B cell (primary cell): ENCODE data around the gene KRT80. TPM values are rescaled to one million over a fixed set of nuclear protein-coding genes. Genes with fewer than 3 reads are reported as not detected.

ENCODE experiments used
- ATAC-seq: fragments of 200-7000 bp; cut with Tn5 transposase; one replicate; pipeline ENCODE4 v1.10.0; 2021; ENCODE audit warnings: low read depth, mild to moderate bottlenecking, moderate number of reproducible peaks, moderate library complexity
- CTCF ChIA-PET: fragments of 350-600 bp; sonication (Branson Sonifier 250); formaldehyde crosslinking; loops from one replicate; lab custom pipeline; 2021; ENCODE audit warnings: antibody characterized with exemption, inconsistent platforms; lab: Charles Lee
- POLR2A ChIA-PET: fragments of 350-600 bp; sonication (Branson Sonifier 250); formaldehyde crosslinking; loops from one replicate; lab custom pipeline; 2021; ENCODE audit warnings: antibody characterized with exemption; lab: Charles Lee
- DNase-seq: peaks from one replicate; pipeline ENCODE4 v3.0.0; 2013
- H2AFZ ChIP-seq: 2 replicates; pipeline ENCODE4 v1.6.1; 2012; ENCODE audit warnings: mild to moderate bottlenecking, low read depth, low read length; ENCODE audit not compliant: insufficient read depth, poor library complexity, severe bottlenecking
- H3K27ac ChIP-seq, 2 donors: 1 replicate in 1 of 2; 2 replicates in 1 of 2; pipeline ENCODE4 v1.5.1; 2012 to 2013; ENCODE audit warnings: low read length in 2 of 2, mild to moderate bottlenecking in 2 of 2, moderate library complexity in 1 of 2
- H3K27me3 ChIP-seq, 4 experiments: fragments of 200-600 bp in 1 of 4; sonication (generic) in 1 of 4; replicated peaks in 1 of 4; 1 replicate in 2 of 4; 2 replicates in 2 of 4; pipeline versions ENCODE4 v1.6.1 to v1.7.0; 2013 to 2016; ENCODE audit warnings: low read length in 3 of 4, mild to moderate bottlenecking in 2 of 4, mixed read lengths in 1 of 4, moderate library complexity in 1 of 4; ENCODE audit not compliant: insufficient read depth in 4 of 4, control insufficient read depth in 3 of 4; ENCODE audit errors: control extremely low read depth in 1 of 4
- H3K36me3 ChIP-seq, 2 experiments: replicated peaks in 1 of 2; 1 replicate in 1 of 2; 2 replicates in 1 of 2; pipeline versions ENCODE4 v1.6.1 to v1.7.1; 2013; ENCODE audit warnings: low read length in 1 of 2; ENCODE audit not compliant: insufficient read depth in 2 of 2, control insufficient read depth in 1 of 2; ENCODE audit errors: control extremely low read depth in 1 of 2, extremely low read depth in 1 of 2
- H3K4me1 ChIP-seq, 2 donors: fragments of 200-600 bp in 1 of 2; sonication (generic) in 1 of 2; 1 replicate in 1 of 2; 2 replicates in 1 of 2; pipeline versions ENCODE4 v1.5.1 to v1.6.1; 2013 to 2017; ENCODE audit warnings: low read length in 2 of 2; ENCODE audit not compliant: control insufficient read depth in 2 of 2, insufficient read depth in 2 of 2
- H3K4me2 ChIP-seq: replicated peaks from 2 replicates; pipeline ENCODE3; 2012; ENCODE audit warnings: mild to moderate bottlenecking, low read depth, low read length; ENCODE audit not compliant: poor library complexity, severe bottlenecking
- H3K4me3 ChIP-seq, 5 experiments: fragments of 200-600 bp in 1 of 5; sonication (generic) in 1 of 5; 1 replicate in 3 of 5; 2 replicates in 2 of 5; pipeline versions ENCODE4 v1.5.1 to v1.7.0; 2011 to 2016; ENCODE audit warnings: low read length in 4 of 5, mild to moderate bottlenecking in 4 of 5, low read depth in 2 of 5, control low read depth in 1 of 5, moderate library complexity in 1 of 5; ENCODE audit not compliant: insufficient read depth in 1 of 5; ENCODE audit errors: control extremely low read depth in 1 of 5, extremely low read depth in 1 of 5
- H3K79me2 ChIP-seq: fragments of 200-600 bp; sonication (generic); one replicate; pipeline ENCODE4 v1.6.0; 2016; ENCODE audit warnings: low read length; ENCODE audit not compliant: control insufficient read depth, insufficient read depth
- H3K9ac ChIP-seq: fragments of 200-600 bp; sonication (generic); 2 replicates; pipeline ENCODE4 v1.6.1; 2017; ENCODE audit warnings: mild to moderate bottlenecking, low read length, moderate library complexity
- H3K9me3 ChIP-seq, 3 donors: one replicate each; pipeline versions ENCODE4 v1.6.1 to v1.7.1; 2013; ENCODE audit warnings: low read length in 2 of 3; ENCODE audit not compliant: control insufficient read depth in 2 of 3, insufficient read depth in 1 of 3; ENCODE audit errors: control extremely low read depth in 1 of 3
- H4K20me1 ChIP-seq: 2 replicates; pipeline ENCODE4 v1.6.0; 2012; ENCODE audit warnings: mild to moderate bottlenecking, low read length; ENCODE audit not compliant: insufficient read depth, control insufficient read depth, poor library complexity, severe bottlenecking
- H3K27ac Mint-ChIP-seq: one replicate; pipeline ENCODE4 v1.8.0; 2021; ENCODE audit warnings: mixed read lengths
- H3K27me3 Mint-ChIP-seq: one replicate; pipeline ENCODE4 v1.8.0; 2021; ENCODE audit warnings: mixed read lengths
- H3K4me1 Mint-ChIP-seq: one replicate; pipeline ENCODE4 v1.8.0; 2021; ENCODE audit warnings: mixed read lengths
- H3K4me3 Mint-ChIP-seq: one replicate; pipeline ENCODE4 v1.8.0; 2021; ENCODE audit warnings: mixed read lengths
- H3K9me3 Mint-ChIP-seq: one replicate; pipeline ENCODE4 v1.8.0; 2022; ENCODE audit warnings: mixed read lengths; ENCODE audit not compliant: insufficient read depth
- CTCF ChIP-seq: fragments of 200-600 bp; IDR thresholded peaks from one replicate; pipeline ENCODE4 v1.8.0; 2022; ENCODE audit warnings: antibody characterized with exemption, mild to moderate bottlenecking
- EZH2 ChIP-seq: IDR thresholded peaks from 2 replicates; pipeline ENCODE4 v1.6.1; 2012; ENCODE audit warnings: borderline replicate concordance, low read depth, mild to moderate bottlenecking, moderate library complexity, low read length; ENCODE audit not compliant: insufficient read depth, poor library complexity, severe bottlenecking
- WGBS: methylation state at CpG from one replicate; pipeline ENCODE4 v1.1.5; 2013; ENCODE audit warnings: missing lambda C conversion rate; ENCODE audit not compliant: insufficient coverage; 5-methylcytosine and 5-hydroxymethylcytosine counted together
- intact Hi-C: fragments of 100-400 bp; cut with micrococcal nuclease; formaldehyde crosslinking; loops from one replicate; pipeline ENCODE4 v1.10.0; 2022
- polyA plus RNA-seq: library from polyadenylated mRNA; depleted of rRNA; stranded (reverse); fragments of >200 nt; gene quantifications from 2 replicates; pipeline ENCODE4 v1.2.3, GENCODE V29; 2012
- total RNA-seq, 2 donors: library from RNA; stranded (reverse); fragments of 120-200 nt in 1 of 2; gene quantifications; 1 replicate in 1 of 2; 2 replicates in 1 of 2; pipeline versions ENCODE4 v1.2.3 to v1.2.4, GENCODE V29; 2013 to 2022

The KRT80 gene
- total and polyA plus RNA-seq, 2 donors (not counting 1 experiment from before 2014, with no cell fraction given) = not detected

GRCh38 chr12:52147964-52148463, 43.8 kb downstream of the KRT80 start:
- peaks cover 7% of the 10 kb centered on the region for H3K4me1 Mint-ChIP-seq
- no peak overlapping the region for H3K9ac ChIP-seq
- no peaks in the 10 kb centered on the region for H4K20me1 ChIP-seq
- H3K9me3 ChIP-seq = no peaks in the 10 kb centered on the region
- 66% methylated on average over 10 of the region's 10 CpGs for WGBS
- no peak overlapping the region for H2AFZ ChIP-seq
- CTCF ChIA-PET = no interaction called here
- POLR2A ChIA-PET = no interaction called here
- H3K4me2 ChIP-seq = no peak overlapping the region
- peaks cover 4 to 10% of the 10 kb centered on the region in 2 donors for H3K4me1 ChIP-seq
- TF ChIP-seq CTCF (no peak), EZH2 (no peak)
- no peaks in the 10 kb centered on the region for H3K9me3 Mint-ChIP-seq
- no peak overlapping the region for H3K27ac ChIP-seq
- no peaks in the 10 kb centered on the region for H3K79me2 ChIP-seq
- no peak overlapping the region for H3K4me3 Mint-ChIP-seq
- no peak overlapping the region for H3K27ac Mint-ChIP-seq
- no peak for ATAC-seq
- DNase-seq = no peak
- peaks cover 0 to 13% (median 2%) of the 10 kb centered on the region in 4 experiments for H3K27me3 ChIP-seq
- intact Hi-C loops = no loop called here
- no peaks in the 10 kb centered on the region for H3K36me3 ChIP-seq
- H3K27me3 Mint-ChIP-seq = peaks cover 19% of the 10 kb centered on the region
- H3K4me3 ChIP-seq = no peak overlapping the region

DNA sequence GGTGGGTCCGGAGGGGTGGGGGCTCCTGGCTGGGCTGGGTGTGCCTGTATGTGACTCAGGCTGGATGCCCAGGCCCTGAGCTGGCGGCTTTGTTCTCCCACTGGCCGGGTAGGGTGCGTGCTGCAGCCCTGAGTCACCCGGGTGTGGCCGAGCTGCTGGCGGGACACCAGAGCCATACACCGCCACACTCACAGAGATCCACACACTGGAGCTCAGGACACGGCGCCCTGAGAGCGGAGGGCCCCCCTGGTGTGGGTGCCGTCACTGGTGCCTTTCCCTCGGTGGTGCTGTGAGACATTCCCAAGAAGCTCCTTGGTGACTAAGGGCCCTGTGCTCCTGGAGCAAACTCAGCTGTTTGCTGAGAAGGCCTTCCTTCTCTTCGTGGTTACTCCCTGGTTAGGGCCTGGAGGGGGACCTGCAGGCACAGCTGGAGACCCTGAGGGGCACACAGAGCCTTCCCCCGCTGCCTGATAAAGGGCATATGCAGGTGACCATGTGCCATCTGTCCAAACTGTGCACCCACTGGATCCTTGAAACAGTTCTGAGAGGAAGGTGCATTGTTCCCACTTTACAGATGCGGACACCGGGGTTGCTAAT, 44.3 kb downstream of the KRT80 start:
- H3K27ac Mint-ChIP-seq = no peak overlapping the region
- H3K9me3 Mint-ChIP-seq = no peaks in the 10 kb centered on the region

More for the DNA sequence above, 44.3 kb downstream of the KRT80 start:
- ChIA-PET CTCF (interaction anchor here (0.9 kb wide), 1 partner anchor 180 kb away, joined by 4 read pairs; no protein-coding TSS in a partner anchor), POLR2A (interaction anchor here (0.6 kb wide), 1 partner anchor 29 kb away, joined by 5 read pairs; no protein-coding TSS in a partner anchor)
- H3K36me3 ChIP-seq = no peaks in the 10 kb centered on the region
- 88% methylated on average over 17 of the region's 17 CpGs for WGBS
- DNase-seq = no peak
- H3K4me1 ChIP-seq = peaks cover 4 to 6% of the 10 kb centered on the region in 2 donors
- H4K20me1 ChIP-seq = no peaks in the 10 kb centered on the region
- no peak overlapping the region for H2AFZ ChIP-seq
- no peak overlapping the region for H3K4me3 ChIP-seq
- no peaks in the 10 kb centered on the region for H3K79me2 ChIP-seq
- intact Hi-C loops = no loop called here
- no peak for ATAC-seq
- H3K4me2 ChIP-seq = no peak overlapping the region
- no peak for TF ChIP-seq EZH2
- no peak for TF ChIP-seq CTCF
- H3K4me1 Mint-ChIP-seq = peaks cover 7% of the 10 kb centered on the region
- H3K27ac ChIP-seq = no peak overlapping the region
- peaks cover 14% of the 10 kb centered on the region for H3K27me3 Mint-ChIP-seq
- H3K27me3 ChIP-seq = peaks cover 0 to 10% (median 2%) of the 10 kb centered on the region in 4 experiments
- H3K9me3 ChIP-seq = no peaks in the 10 kb centered on the region
- no peak overlapping the region for H3K9ac ChIP-seq
- no peak overlapping the region for H3K4me3 Mint-ChIP-seq
